NCI-H2196 (cell line): ENCODE data around the gene WDR6.
A peak's percentile ranks its signal among the peaks of the same experiment; 100 is the strongest.
"Not testable (repeated sequence)": the region's sequence is repeated elsewhere in the genome, so short reads cannot be mapped to it uniquely, and the experiment has no call there.

Source experiments
- DNase-seq: peaks from one replicate; lab custom pipeline; 2025; ENCODE audit not compliant: unreplicated experiment; lab: John Stamatoyannopoulos, UW

WDR6 gene

DNA sequence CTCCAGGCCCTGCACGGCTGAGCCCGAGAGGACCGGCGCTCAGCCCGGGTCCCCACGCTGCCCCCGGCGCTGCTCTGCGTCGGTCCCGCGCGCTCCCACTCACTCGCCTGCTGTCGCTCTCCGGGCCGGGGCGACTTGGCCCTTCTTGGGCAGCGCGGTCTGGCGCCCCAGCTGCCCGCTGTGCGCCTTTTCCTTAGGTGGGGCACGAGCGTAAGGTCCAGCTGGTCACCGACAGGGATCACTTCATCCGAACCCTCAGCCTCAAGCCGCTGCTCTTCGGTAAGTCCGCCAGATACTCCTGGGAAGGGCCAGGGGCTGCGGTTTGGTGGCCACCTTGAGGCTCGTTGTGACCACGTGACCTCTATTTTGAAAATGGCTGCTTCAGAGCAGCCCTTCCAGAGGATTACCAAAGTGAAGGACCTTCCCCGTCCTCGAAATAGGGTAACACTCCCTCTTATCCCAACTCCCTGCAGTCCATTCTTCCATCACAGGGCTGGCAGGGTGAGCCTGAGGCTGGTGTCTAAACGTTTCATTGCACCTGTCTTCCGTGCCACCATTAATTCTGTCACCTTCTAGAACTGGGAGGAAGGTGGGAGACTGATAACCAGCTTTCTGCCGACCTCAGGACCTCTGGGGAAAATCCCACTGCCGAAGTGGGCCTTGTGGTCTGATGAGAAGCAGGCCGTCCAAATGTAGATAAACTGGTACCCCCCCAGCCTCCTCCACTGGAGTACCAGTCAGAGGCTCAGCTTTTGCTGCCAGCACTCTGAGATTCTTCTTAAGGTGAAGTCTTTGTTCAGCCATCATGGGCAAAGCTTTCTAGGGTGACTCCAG, 16.3 kb upstream of the WDR6 start:
- peak; percentile 29 for DNase-seq

DNA sequence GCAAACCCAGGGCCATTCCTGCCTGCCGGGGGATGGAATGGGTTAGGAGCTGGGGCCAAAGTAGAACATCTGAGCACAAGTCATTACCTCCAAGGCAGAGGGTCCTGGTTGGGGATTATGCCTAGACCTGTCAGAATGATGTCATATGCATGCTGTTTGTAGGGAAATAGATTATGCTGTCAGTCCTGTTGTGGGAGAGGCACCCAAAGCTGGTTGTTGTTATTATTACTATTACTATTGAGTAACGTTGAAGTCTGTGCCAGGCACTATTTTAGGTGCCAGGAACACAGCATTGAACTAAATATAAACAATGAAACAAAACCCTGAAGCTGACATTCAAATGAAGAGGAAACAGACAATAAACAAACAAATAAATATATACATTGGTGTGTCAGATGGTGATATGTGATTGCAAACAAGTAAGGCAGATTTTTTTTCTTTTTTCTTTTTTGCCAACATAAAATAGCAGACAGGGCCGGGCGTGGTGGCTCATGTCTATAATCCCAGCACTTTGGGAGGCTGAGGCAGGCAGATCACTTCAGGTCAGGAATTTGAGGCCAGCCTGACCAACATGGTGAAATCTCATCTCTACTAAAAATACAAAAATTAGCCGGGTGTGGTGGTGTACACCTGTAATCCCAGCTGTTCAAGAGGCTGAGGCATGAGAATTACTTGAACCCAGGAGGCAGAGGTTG, 15.2 kb upstream of the WDR6 start:
- DNase-seq = no peak

DNA sequence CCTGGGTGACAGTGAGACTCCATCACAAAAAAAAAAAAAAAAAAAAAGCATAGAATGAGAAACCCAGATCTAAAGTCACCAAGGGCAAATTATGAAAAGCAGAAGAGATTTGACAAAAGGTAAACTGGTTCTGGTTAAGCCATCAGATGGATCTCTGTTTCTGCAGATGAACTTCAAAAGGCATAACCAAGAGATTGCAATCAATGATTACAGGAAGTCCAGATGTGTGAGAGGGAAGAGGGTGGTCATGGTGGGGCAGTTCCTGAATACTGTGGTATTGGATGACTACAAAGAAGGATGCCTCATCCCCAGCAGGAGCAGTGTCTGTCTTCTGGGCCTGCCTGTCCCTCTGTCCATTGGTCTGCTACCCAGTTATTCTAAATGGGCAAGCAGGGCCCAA, 13.4 kb upstream of the WDR6 start:
- DNase-seq = no peak

DNA sequence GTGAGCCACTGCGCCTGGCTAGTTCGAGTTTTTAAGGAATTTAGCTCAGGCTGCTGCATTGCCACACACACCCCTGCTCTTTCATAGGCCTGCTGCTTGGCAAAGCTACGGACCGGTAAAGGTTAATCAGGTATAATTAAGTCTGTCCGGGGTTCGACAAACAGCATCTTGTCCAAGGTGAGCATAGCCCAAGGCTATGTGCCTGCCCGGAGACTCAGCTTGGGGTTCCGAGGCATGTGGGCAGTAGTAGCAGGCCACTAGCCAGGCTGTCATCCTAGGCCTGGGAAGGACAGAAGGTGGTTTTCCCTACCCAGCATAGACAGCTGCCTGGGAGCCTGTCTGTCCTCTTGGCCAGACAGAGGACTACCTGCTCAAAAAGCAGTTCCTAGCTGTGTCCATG, 10.6 kb upstream of the WDR6 start:
- no peak for DNase-seq

DNA sequence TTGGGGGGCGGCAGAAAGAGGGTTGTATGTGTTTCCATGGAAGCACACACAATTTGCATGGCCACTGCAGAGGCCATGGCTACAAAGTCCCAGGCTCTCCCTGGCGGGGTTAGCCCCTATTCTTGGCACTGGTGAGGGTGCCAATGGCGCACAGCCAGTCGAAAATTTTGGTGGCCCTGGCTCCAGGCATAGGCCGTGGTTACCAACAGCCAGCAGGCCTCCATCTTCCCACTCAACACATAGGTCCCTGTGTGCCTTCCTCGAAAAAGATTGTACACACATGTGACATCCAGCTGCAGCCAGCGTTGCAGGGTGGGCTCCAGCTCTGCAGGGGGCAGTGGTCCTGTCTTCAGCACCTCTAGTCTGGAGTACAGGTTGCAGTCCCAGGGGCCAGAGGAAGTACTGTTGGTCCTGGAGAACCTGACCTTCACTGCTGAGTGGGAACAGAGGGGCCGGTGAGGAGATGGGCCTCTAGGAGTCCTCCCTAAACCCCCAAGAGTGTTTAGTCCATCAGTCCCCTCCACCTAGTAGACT, 10.0 kb upstream of the WDR6 start:
- DNase-seq = no peak

DNA sequence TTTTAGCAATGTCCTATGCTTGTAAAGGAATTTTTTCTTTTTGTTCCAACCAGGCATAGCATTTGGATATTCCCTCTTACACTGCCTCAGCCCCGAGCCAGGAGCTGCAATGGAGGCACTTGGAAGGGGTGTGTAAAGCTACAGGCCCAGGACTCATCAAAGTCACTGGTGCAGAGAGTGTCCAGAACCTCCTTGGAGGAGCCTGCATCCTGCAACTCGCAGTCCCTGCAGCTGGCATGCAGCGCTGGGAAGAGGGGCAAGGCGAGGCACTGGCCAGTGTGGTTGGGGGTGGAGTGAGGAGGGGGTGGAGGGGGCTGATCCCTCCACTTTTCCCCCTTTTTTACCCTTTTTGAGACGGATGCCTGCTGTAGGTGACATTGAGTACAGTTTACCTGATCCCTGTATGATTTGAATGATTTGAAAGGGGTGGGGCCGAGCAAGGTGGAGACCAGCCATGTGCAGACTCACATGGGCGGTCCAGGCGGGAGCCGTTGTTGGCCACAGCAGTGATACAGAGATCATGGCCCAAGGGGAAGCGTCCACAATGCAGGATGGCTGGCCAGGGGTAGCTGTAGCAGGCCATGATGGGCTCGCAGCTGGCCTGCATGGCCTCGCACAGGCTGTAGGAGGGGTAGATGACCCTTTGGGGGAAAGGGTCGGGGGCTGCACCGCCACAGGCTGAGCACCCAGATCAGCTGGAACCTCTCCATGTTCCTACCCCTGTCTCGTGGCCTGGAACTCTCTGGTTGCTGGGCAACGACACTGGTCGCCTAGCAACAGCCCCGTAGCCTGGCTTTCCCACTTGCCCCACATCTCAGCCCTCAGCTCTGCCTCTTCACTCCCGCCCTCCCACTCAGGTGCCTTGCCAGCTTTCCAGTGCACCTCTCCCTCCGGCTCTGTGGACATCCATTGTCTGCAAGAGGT, 9.2 kb upstream of the WDR6 start:
- peak; percentile 48 for DNase-seq

DNA sequence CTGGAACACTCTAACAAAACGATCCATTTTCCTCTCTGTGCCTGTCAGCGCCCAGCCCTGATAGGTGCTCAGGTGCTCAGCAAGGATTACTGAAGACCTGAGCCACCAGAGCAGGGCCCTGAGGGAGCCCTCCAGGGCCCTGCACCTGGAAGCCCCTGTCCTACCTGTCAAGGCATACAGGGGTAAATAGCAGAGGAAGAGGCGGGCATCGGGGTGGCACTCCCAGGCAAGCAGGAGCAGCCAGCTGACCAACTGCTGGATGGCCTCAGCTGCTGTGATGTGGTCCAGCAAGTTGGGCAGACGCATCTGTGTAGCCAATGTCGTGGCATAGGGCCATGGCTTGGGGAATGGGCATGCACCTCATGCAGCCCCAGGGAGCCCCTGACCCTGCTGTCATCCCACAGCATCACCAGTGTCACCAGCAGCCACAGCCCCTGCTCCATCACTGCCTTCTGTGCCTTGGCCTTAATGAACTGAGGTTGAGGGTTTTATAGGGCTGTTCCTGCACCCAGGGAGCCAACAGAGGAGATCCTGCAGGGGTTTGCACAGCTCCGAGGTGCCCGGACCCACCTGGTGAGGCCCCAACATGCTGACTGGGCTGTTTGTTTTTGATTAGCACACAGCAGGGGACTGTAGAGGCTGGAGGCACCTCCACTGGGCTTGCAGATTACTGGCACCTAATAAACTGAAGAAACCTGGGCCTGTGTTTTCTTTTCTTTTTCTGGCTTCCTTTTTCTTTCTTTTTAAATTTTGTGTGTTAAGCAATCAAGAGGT, 7.9 kb upstream of the WDR6 start:
- DNase-seq = no peak

DNA sequence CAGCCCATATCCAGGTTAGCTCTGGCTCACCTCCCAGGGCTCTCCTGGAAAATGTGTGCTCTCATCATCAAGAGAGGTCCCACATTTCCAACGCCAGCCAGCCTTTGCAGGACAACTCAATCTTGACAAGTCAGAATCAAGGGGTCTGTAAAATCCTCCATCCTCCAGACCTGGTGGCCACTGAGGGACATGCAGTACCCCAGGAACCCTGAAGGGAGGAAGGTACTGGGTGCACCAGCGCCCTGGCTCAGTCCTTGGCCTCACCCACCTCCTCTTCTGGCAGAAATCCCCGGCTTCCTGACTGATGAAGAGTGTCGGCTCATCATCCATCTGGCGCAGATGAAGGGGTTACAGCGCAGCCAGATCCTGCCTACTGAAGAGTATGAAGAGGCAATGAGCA, 6.0 kb upstream of the WDR6 start:
- no peak for DNase-seq

DNA sequence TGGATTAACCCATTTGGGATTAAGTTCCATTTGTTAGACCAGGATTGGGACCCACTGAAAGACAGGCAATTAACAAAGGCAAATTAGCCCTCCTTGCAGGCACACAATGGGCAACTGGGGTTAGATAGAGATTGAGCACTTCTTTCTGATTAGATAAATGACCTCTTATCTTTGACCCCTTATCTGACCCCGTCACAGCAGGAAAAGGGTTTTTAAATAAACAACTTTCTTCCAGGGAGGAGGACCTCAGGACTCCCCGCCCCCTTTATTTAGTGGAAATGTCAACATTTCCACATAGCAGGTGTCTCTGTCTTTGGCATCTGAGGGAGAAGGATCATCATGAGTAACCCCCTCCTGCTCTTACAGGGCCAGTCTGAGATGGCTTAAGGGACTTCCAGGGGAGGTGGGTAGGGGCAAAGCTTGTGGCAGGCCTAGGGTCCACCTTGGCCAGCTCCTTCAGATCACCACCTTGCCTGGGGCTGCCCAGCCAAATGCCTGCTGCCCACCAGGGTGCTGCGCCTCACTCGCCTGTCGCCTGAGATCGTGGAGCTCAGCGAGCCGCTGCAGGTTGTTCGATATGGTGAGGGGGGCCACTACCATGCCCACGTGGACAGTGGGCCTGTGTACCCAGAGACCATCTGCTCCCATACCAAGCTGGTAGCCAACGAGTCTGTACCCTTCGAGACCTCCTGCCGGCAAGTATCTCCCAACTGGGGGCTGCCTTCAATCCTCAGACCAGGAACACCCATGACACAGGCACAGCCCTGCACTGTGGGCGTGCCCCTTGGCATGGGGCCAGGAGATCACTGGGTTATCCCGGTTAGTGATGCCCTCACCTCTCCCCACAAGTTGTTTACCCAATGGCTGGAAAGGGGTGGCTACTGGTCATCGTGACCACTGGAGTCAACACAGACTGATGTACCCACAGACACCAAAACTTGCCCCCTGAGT, 2.6 kb upstream of the WDR6 start:
- DNase-seq = peak; percentile 36

DNA sequence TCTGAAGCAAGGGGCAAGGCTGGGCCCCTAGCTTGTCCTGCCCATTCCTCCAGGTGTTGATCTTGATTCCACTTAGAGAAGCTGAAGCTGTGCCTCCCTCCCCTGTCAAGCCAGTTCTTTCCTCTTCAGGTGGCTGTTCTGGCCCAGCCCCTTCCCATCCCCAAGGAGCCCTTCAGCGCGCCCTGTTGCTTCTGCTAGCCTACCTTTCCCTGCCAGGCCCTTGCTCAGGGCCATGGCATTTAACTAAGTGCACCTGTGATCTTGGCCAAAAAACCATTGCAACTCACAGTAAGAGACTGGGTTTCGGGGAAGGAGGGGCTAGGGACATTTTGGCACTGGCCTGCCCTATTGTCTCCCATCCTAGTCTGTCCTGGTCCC, 1.9 kb upstream of the WDR6 start:
- DNase-seq = no peak

DNA sequence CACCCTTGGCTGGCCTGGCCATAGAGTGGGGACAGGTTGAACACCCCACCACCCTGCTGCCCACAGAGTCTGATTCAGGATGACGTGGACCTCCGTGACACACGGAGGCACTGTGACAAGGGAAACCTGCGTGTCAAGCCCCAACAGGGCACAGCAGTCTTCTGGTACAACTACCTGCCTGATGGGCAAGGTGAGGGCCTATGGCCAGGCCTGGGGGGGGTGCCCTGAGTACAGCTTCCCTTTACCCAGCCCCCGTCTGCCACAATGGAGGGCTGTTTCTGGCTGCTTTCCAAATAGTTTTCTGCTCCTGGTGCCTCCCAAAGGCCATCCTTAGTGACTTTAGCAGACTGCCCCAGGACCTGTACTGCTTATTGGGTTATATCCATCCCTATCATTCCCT, 1.2 kb upstream of the WDR6 start:
- no peak for DNase-seq

DNA sequence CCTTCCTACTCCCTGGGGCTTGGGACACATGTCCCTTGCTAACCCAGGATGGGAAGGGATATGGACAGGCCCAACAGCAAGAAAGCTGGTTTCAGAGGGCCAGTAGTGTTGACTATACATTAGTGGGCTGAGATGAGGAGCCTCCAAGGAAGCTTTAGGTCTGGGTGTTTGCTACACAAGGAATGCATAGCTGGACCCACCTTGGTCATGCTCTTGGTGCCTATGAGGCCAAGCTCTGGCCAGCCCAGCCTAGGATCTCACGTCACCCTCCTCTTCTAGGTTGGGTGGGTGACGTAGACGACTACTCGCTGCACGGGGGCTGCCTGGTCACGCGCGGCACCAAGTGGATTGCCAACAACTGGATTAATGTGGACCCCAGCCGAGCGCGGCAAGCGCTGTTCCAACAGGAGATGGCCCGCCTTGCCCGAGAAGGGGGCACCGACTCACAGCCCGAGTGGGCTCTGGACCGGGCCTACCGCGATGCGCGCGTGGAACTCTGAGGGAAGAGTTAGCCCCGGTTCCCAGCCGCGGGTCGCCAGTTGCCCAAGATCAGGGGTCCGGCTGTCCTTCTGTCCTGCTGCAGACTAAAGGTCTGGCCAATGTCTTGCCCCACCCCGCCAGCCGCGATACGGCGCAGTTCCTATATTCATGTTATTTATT, 653 bp upstream of the WDR6 start:
- DNase-seq = no peak

DNA sequence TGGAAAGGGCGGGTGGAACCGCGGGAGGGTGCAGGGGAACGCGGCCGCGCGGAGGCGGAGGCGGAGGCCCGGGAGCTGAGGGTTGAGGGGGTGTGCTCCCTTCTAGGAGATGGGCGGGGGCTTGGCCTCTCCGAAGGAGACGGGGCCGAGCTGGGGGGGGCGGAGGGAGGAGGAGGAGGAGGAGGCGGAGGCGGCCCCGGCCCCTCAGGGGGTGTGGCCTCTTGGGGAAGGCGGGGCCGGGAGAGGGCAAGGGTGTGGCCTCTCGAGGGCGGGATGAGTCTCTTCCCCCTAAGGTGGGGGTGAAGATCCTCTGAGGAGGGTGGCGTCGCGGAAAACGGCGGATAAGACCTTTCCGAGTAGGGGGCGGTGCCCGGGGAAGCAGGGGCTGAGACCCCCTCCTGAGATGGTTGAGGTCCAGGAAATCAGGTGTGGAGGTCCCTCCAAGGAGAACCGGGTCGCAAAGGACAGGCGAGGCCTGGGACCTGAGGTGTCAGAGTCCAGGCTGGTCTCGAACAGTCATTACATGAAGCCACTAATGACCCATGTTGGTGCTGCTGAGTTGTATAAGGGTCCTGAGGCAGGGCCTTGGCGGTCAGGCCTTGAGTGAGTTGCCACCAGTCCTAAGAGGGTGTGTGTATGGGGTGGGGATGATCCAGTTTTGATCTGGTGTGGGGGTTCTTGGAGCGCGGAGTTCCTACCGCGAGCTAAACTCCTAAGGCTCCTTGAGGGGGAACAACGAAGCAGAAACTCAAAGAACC, 759 bp downstream of the WDR6 start:
- peak; percentile 78 for DNase-seq

DNA sequence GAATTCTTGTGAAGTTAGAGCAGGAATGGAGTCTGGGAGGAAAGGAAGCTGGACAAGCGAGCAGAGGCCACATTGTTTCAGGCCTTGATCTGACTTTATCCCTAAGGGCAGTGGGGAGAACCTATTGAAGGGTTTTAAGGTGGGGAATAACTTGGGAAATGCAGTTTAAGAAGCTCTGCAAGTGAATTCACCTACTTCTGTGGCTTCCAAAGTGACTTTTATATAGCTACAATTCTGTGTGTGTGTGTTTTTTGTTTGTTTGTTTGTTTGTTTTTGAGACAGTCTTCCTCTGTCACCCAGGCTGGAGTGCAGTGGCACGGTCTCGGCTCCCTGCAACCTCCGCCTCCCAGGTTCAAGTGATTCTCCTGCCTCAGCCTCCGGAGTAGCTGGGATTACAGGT, 1.4 kb downstream of the WDR6 start:
- not testable (repeated sequence) for DNase-seq

DNA sequence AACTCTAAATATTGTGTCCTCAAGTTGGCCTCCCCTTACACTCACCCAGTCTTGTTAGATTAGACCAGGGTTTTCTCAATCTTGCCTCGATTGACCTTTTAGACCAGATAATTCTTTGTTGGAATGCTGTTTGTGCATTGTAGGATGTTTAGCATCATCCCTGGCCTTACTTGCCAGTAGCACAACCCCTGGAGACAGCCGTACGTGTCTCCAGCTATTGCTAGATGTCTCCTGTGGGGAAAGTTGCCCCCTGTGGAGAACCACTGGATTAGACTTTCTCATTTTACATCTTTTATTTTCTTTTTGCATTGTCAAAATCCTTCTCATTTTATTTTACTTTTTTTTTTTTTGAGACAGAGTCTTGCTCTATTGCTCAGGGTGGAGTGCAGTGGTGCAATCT, 2.2 kb downstream of the WDR6 start:
- DNase-seq = no peak

DNA sequence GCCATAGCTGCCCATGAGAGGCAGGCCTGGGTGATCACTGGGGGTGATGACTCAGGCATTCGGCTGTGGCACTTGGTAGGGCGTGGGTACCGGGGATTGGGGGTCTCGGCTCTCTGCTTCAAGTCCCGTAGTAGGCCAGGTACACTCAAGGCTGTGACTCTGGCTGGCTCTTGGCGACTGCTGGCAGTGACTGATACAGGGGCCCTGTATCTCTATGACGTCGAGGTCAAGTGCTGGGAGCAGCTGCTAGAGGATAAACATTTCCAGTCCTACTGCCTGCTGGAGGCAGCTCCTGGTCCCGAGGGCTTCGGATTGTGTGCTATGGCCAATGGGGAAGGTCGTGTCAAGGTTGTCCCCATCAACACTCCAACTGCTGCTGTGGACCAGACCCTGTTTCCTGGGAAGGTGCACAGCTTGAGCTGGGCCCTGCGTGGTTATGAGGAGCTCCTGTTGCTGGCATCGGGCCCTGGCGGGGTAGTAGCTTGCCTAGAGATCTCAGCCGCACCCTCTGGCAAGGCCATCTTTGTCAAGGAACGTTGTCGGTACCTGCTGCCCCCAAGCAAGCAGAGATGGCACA, 5.3 kb downstream of the WDR6 start:
- DNase-seq = no peak

DNA sequence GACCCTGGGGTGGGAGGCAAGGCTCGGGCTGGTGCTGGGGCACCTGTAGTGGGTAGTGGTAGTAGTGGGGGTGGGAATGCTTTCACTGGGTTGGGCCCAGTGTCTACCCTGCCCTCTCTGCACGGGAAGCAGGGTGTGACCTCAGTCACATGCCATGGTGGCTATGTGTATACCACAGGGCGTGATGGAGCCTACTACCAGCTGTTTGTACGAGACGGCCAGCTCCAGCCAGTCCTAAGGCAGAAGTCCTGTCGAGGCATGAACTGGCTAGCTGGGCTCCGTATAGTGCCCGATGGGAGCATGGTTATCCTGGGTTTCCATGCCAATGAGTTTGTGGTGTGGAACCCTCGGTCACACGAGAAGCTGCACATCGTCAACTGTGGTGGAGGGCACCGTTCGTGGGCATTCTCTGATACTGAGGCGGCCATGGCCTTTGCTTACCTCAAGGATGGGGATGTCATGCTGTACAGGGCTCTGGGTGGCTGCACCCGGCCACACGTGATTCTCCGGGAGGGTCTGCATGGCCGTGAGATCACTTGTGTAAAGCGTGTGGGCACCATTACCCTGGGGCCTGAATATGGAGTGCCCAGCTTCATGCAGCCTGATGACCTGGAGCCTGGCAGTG, 6.0 kb downstream of the WDR6 start:
- no peak for DNase-seq
